Activated naive CD4-positive, alpha-beta T cell treated with anti-CD3 and anti-CD28 coated beads for 36 hours (primary cell): Measurements from ENCODE around the gene RBM47. TPM values are rescaled to one million over a fixed set of nuclear protein-coding genes. Genes with fewer than 3 reads are reported as not detected.
"Not testable (repeated sequence)": the region's sequence is repeated elsewhere in the genome, so short reads cannot be mapped to it uniquely, and the experiment has no call there.

Experiments used
- CTCF ChIA-PET: fragments of 350-600 bp; sonication (Branson Sonifier 250); formaldehyde crosslinking; loops from one replicate; lab custom pipeline; 2021; ENCODE audit warnings: antibody characterized with exemption; lab: Charles Lee
- DNase-seq: peaks from one replicate; pipeline ENCODE4 v3.0.0-alpha.2; 2020
- H3K27ac Mint-ChIP-seq: one replicate; pipeline ENCODE4 v1.8.0; 2021; ENCODE audit warnings: mild to moderate bottlenecking, mixed read lengths
- H3K27me3 Mint-ChIP-seq: one replicate; pipeline ENCODE4 v1.8.0; 2021; ENCODE audit warnings: low read depth, mixed read lengths
- H3K36me3 Mint-ChIP-seq: one replicate; pipeline ENCODE4 v1.8.0; 2021; ENCODE audit warnings: low read depth, mixed read lengths
- H3K4me1 Mint-ChIP-seq: one replicate; pipeline ENCODE4 v1.8.0; 2021; ENCODE audit warnings: low read depth, mixed read lengths
- H3K4me3 Mint-ChIP-seq: one replicate; pipeline ENCODE4 v1.8.0; 2021; ENCODE audit warnings: mild to moderate bottlenecking, moderate library complexity, mixed read lengths
- H3K9me3 Mint-ChIP-seq: one replicate; pipeline ENCODE4 v1.8.0; 2021; ENCODE audit warnings: mixed read lengths
- intact Hi-C: fragments of 100-400 bp; cut with micrococcal nuclease; formaldehyde crosslinking; loops from one replicate; pipeline ENCODE4 v1.15.1; 2023
- total RNA-seq, 2 experiments: library from RNA; stranded (reverse); gene quantifications; one replicate each; pipeline ENCODE4 v1.2.3, GENCODE V29; 2021

RBM47 gene
- total RNA-seq, 2 experiments from 2014 or later: 1.1 to 1.7 TPM

GRCh38 chr4:40401631-40402030 lies 228.0 kb downstream of the RBM47 start:
- Mint-ChIP-seq H3K9me3 (peaks cover 2% of the 10 kb centered on the region), H3K36me3 (no peaks in the 10 kb centered on the region)
- CTCF ChIA-PET: interaction anchor here (0.6 kb wide), 1 partner anchor 1621 kb away, joined by 5 read pairs; no protein-coding TSS in a partner anchor

GRCh38 chr4:40401096-40401495 lies 228.6 kb downstream of the RBM47 start:
- H3K4me1 Mint-ChIP-seq: no peaks in the 10 kb centered on the region
- H3K36me3 Mint-ChIP-seq: no peaks in the 10 kb centered on the region
- no peaks in the 10 kb centered on the region for H3K27me3 Mint-ChIP-seq
- H3K4me3 Mint-ChIP-seq: no peak overlapping the region
- H3K9me3 Mint-ChIP-seq: peaks cover 2% of the 10 kb centered on the region
- no peak for DNase-seq
- CTCF ChIA-PET: no interaction called here
- no peak overlapping the region for H3K27ac Mint-ChIP-seq
- intact Hi-C loops: no loop called here

More at GRCh38 chr4:40401631-40402030, 228.0 kb downstream of the RBM47 start:
- DNase-seq: no peak
- Mint-ChIP-seq H3K4me1 (no peaks in the 10 kb centered on the region), H3K27me3 (no peaks in the 10 kb centered on the region), H3K27ac (no peak overlapping the region), H3K4me3 (no peak overlapping the region)
- intact Hi-C loops: no loop called here

GRCh38 chr4:40399578-40399977 lies 230.1 kb downstream of the RBM47 start:
- H3K4me1 Mint-ChIP-seq: no peaks in the 10 kb centered on the region
- no peak overlapping the region for H3K27ac Mint-ChIP-seq
- CTCF ChIA-PET: interaction anchor here (0.6 kb wide), 1 partner anchor 362 kb away, joined by 3 read pairs; no protein-coding TSS in a partner anchor
- no peaks in the 10 kb centered on the region for H3K36me3 Mint-ChIP-seq
- DNase-seq: no peak
- H3K4me3 Mint-ChIP-seq: no peak overlapping the region
- no peaks in the 10 kb centered on the region for H3K27me3 Mint-ChIP-seq
- no peaks in the 10 kb centered on the region for H3K9me3 Mint-ChIP-seq
- intact Hi-C loops: no loop called here

GRCh38 chr4:40395908-40396793 lies 233.5 kb downstream of the RBM47 start:
- Mint-ChIP-seq H3K36me3 (no peaks in the 10 kb centered on the region), H3K27ac (no peak overlapping the region), H3K4me1 (no peaks in the 10 kb centered on the region), H3K27me3 (no peaks in the 10 kb centered on the region), H3K9me3 (no peaks in the 10 kb centered on the region), H3K4me3 (no peak overlapping the region)
- CTCF ChIA-PET: interaction anchor here (0.6 kb wide), 1 partner anchor 501 kb away, joined by 3 read pairs; no protein-coding TSS in a partner anchor
- intact Hi-C loops: no loop called here
- DNase-seq: no peak

- H3K4me1 Mint-ChIP-seq: no peaks in the 10 kb centered on the region
- intact Hi-C loops: no loop called here
- CTCF ChIA-PET: no interaction called here
- H3K4me3 Mint-ChIP-seq: no peak overlapping the region
- no peak overlapping the region for H3K27ac Mint-ChIP-seq
- H3K27me3 Mint-ChIP-seq: no peaks in the 10 kb centered on the region
- H3K9me3 Mint-ChIP-seq: no peaks in the 10 kb centered on the region
- no peaks in the 10 kb centered on the region for H3K36me3 Mint-ChIP-seq
- no peak for DNase-seq
Observed at GRCh38 chr4:40395166-40395900, 234.3 kb downstream of the RBM47 start.

GRCh38 chr4:40394236-40394635 lies 235.4 kb downstream of the RBM47 start:
- Mint-ChIP-seq H3K27ac (no peak overlapping the region), H3K27me3 (no peaks in the 10 kb centered on the region), H3K4me1 (no peaks in the 10 kb centered on the region), H3K4me3 (no peak overlapping the region), H3K9me3 (no peaks in the 10 kb centered on the region), H3K36me3 (no peaks in the 10 kb centered on the region)
- DNase-seq: no peak
- CTCF ChIA-PET: no interaction called here
- intact Hi-C loops: no loop called here

GRCh38 chr4:40392241-40392640 lies 237.4 kb downstream of the RBM47 start:
- CTCF ChIA-PET, H3K36me3 Mint-ChIP-seq, H3K27me3 Mint-ChIP-seq: not testable (repeated sequence)

GRCh38 chr4:40389986-40390385 lies 239.7 kb downstream of the RBM47 start:
- H3K27ac Mint-ChIP-seq: no peak overlapping the region
- no peaks in the 10 kb centered on the region for H3K4me1 Mint-ChIP-seq
- intact Hi-C loops: no loop called here
- no peaks in the 10 kb centered on the region for H3K36me3 Mint-ChIP-seq
- CTCF ChIA-PET: interaction anchor here (0.6 kb wide), 1 partner anchor 918 kb away, joined by 3 read pairs; no protein-coding TSS in a partner anchor
- no peaks in the 10 kb centered on the region for H3K9me3 Mint-ChIP-seq
- no peaks in the 10 kb centered on the region for H3K27me3 Mint-ChIP-seq
- no peak overlapping the region for H3K4me3 Mint-ChIP-seq
- no peak for DNase-seq

More at GRCh38 chr4:40392241-40392640, 237.4 kb downstream of the RBM47 start:
- H3K4me3 Mint-ChIP-seq, DNase-seq, H3K4me1 Mint-ChIP-seq, intact Hi-C loops, H3K9me3 Mint-ChIP-seq, H3K27ac Mint-ChIP-seq: not testable (repeated sequence)

GRCh38 chr4:40388239-40388638 lies 241.4 kb downstream of the RBM47 start:
- CTCF ChIA-PET: interaction anchor here (1.1 kb wide), 1 partner anchor 26 kb away, joined by 5 read pairs; no protein-coding TSS in a partner anchor
- no peak for DNase-seq

GRCh38 chr4:40380647-40381046 lies 249.0 kb downstream of the RBM47 start:
- intact Hi-C loops: no loop called here
- CTCF ChIA-PET: no interaction called here

More at GRCh38 chr4:40388239-40388638, 241.4 kb downstream of the RBM47 start:
- no peak overlapping the region for H3K4me3 Mint-ChIP-seq
- no peaks in the 10 kb centered on the region for H3K4me1 Mint-ChIP-seq
- no peaks in the 10 kb centered on the region for H3K9me3 Mint-ChIP-seq
- intact Hi-C loops: no loop called here
- no peaks in the 10 kb centered on the region for H3K36me3 Mint-ChIP-seq
- H3K27ac Mint-ChIP-seq: no peak overlapping the region
- no peaks in the 10 kb centered on the region for H3K27me3 Mint-ChIP-seq

GRCh38 chr4:40379248-40379647 lies 250.4 kb downstream of the RBM47 start:
- Mint-ChIP-seq H3K36me3 (no peaks in the 10 kb centered on the region), H3K27ac (no peak overlapping the region), H3K9me3 (no peaks in the 10 kb centered on the region), H3K27me3 (no peaks in the 10 kb centered on the region), H3K4me1 (no peaks in the 10 kb centered on the region), H3K4me3 (no peak overlapping the region)
- CTCF ChIA-PET: no interaction called here
- intact Hi-C loops: no loop called here
- no peak for DNase-seq

More at GRCh38 chr4:40380647-40381046, 249.0 kb downstream of the RBM47 start:
- H3K36me3 Mint-ChIP-seq: no peaks in the 10 kb centered on the region
- H3K27ac Mint-ChIP-seq: no peak overlapping the region
- no peaks in the 10 kb centered on the region for H3K27me3 Mint-ChIP-seq
- H3K9me3 Mint-ChIP-seq: no peaks in the 10 kb centered on the region
- no peaks in the 10 kb centered on the region for H3K4me1 Mint-ChIP-seq
- DNase-seq: no peak
- H3K4me3 Mint-ChIP-seq: no peak overlapping the region

- Mint-ChIP-seq H3K9me3 (no peaks in the 10 kb centered on the region), H3K27ac (no peak overlapping the region), H3K36me3 (no peaks in the 10 kb centered on the region), H3K4me3 (no peak overlapping the region), H3K27me3 (no peaks in the 10 kb centered on the region), H3K4me1 (no peaks in the 10 kb centered on the region)
- intact Hi-C loops: no loop called here
- CTCF ChIA-PET: no interaction called here
- no peak for DNase-seq
Observed at GRCh38 chr4:40378619-40379018, 251.0 kb downstream of the RBM47 start.
